HuH-7.5 (cell line): ENCODE results near the gene CSRP3.

Experiments
- DNase-seq: peaks from one replicate; pipeline ENCODE4 v3.0.0; 2011; ENCODE audit warnings: low spot score

The CSRP3 gene

GRCh38 chr11:19225581-19225980, 23.8 kb upstream of the CSRP3 start:
- DNase-seq = no peak

DNA sequence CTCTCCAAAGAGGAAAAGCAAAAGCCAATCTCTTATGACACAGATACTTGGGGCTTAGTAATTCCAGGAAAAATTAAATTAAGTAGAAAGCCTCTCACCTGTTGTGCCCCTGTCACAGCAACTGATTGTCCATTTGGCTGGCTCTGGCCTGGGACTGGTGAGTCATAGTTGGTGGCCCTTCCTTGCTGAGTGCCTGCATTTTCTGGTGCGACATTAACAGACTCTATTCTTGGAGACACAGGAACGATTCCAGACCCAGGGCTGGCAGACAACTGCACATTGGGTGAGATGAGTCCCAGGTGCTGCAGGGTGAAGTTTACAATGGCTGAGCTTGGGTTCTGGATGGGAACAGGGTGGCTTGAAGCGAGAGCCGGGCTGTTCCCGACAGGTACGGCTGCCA, 23.3 kb upstream of the CSRP3 start:
- DNase-seq = no peak

DNA sequence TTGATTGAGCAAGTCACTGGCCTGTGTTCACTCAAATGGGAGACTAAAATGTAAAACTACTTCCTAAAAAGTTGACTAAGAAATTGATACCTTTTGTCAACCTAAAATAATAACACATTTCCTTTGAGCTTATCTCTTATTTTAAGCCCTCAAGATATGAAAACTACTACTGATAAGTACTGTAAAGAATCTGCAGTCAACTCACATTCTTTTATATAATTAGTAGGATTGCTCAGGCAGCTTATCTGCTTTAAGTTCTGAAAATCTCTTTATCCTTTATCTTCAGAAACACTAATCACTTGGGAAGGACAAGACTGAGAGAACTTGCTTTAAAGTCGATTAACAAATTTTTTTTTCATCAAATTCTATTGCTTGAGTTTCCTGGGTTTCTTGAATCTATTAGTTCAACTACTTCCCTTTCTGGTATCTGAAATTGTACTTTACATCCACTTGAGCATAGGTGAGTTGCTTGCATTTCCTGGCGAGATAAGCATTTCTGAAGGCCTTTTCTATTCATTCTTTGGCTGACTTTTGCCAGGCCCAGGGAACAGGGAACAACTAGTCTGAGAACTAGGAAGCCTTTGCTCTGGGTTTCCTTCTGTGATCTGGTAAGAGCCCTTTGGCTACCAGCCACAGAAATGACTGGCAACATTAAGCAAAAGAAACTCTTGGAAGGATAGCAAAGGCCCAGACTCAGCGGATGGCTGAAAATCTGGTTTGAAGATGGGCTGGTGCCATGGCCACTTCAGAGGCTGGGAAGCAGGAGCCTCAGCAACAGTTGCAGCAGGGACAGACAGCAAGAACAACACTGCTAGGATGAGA, 19.3 kb upstream of the CSRP3 start:
- DNase-seq = no peak

DNA sequence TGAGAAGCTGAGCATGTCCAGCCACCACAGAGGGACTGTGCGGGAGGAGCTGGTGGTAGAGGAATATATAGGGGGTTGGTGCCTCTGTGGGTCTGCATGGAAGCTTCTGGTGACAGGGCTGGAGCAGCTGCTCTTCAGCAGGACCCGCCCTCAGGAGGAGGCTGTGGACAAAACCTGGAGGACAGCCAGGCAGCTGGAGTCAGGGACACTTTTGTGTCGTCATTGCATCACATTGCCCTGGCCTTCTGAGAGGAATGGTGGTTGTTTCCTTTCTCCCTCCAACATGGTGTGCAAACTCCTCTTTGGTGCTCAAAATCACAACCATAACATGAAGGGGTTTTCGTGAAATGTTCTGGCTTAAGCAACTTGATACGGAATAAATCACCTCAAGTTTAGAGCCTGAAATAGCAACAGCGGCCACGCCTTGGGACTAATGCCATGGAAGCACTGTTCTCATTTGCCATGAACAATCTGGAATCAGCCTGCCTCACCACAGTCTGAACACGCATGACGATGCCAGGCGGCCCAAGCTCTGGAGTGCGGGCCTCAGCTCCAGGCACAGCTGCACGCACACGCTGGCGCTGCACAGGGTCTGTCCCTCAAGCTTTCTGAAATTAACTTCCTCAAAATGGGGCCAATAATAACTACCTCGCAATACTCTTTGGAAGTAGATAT, 17.1 kb upstream of the CSRP3 start:
- DNase-seq = no peak

GRCh38 chr11:19218216-19218615, 16.4 kb upstream of the CSRP3 start:
- no peak for DNase-seq

DNA sequence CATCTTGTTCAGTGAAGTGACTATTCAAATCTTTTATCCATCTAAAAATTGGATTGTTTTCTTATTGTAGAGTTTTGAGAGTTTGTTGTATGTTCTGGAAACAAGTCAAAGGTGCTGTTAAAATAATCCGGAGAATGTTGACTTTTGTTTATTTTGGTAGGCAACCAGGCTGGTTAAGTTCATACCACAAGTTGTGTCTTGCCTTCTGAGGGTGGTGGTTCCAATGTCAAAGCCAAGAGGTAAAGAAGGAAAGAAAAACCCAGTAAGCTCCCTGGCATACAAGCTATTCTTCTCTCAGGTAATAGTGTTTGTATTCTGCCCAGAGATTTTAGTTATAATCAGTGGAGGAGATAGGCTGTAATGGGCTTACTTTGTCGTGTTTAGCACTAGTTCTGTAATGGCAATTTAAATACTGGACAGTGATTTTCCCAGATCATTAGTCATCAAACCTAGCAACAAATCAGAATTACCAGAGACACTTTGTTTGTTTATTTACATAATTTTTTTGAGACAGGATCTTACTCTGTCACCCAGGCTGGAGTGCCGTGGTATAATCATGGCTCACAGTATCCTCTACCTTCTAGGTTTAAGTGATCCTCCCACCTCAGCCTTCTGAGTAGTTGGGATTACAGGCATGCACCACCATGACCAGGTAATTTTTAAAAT, 15.1 kb upstream of the CSRP3 start:
- DNase-seq = no peak

DNA sequence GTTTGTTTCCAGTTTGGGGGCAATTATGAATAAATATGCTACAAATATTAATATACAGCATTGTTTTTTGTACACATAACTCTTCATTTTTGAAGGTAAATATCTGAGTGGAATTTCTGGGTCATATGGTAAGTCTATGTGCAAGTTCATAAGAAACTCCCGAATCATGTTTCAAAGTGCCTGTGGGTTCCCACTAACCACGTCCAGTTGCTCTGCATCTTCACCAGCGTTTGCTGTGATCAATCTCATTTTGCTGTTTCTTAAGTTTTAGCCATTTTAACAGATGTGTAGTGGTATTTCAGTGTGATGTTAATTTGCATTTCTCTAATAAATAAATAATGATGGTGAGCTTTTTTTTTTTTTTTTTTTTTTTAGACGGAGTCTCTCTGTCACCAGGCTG, 14.2 kb upstream of the CSRP3 start:
- DNase-seq = no peak

DNA sequence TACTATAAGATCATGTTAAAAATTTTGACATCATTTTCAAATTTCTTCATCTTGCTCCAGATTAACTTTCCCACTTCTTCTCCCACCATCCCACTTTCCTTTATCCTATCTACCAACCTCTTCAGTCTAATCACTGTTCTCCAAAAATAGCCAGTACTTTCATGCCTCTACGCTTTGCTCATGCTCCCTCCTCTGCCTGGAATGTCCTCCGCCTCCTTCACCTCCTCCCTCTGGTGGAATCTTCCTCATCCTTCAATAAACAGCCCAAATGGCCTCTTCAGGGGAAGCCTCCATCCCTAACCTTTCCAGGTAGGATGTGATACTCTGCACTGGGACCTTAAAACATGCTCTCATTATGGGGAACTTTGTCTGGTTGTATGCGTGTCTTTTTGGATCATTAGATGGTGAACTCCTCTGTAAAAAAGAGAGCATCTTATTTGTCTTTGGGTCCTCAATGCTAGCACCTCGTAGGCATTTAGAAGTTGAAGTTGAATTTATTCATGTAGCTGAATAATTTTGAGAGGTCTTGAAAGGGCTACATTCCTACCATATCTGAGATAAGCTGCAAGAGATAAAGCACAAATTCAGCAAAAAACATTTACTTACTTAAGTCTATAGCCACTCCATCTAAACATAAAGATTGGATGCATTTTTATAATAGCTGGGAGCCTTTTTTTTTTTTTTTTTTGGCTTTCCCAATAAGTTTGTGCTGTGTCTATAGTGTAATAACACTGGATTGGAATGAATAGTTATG, 8.0 kb upstream of the CSRP3 start:
- DNase-seq = no peak

DNA sequence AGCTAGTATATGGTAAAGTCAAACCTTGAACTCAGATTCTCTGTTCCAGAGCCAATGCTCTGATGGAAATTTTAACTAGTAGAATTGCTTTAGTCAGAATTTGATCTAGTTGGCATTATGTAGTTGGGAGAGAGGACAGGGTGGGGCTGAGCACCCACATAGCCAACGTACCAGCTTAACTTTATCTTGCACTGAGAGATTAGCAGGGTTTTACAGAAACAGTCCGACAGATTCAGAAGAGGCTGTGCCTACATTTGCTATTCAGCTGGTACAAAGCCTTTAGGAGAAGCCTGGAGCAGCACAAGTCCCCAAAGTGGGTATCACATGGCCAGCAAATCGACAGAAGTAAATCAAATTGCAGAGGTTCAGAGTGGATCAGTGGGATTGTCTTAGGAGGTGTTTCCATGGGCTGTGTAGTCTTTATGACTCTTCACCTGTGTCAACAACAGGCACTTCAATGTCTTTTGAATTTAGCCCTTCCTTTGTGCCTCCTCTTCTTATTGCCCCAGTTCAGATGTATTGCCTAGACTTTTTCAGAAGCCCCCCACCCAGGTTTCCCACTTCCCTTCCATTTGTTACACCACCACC, 7.3 kb upstream of the CSRP3 start:
- DNase-seq = no peak

DNA sequence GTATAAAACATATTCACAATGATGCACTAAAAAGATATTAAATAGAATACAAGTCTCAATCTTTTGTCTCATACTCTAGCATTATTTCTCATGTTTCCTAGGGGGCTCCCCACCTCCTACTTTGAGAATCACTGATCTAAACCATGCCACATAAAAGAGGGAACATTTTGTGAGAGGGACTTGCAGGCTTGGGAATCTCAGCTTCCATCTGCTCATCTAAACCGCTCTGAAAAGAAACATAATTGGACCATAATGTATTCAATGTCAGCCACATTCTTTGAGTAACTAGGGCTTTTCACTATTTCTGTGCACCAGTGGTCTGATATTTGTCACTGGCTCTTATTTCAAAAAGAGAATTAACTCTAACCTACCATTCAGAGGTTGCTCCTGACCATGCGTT, 6.4 kb upstream of the CSRP3 start:
- DNase-seq = no peak

DNA sequence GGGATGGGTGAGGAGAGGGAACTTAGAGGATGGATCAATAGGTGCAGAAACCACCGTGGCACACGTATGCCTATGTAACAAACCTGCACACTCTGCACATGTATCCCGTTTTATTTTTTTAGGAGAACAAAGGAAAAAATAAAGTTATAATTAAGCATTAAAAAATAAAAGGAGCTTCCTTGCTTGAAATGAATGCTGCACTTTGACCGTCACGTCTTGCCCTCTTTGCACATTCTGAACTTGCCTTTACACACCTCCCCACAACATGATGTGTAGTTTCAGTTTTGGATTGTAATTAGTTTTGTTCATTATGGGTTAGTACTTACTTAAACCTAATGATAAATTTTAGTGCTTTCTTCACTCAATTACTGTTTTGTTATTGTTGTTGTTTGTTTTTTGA, 3.1 kb upstream of the CSRP3 start:
- DNase-seq = no peak

- no peak for DNase-seq
These were observed 1.2 kb downstream of the CSRP3 start for GRCh38 chr11:19200410-19201201.

DNA sequence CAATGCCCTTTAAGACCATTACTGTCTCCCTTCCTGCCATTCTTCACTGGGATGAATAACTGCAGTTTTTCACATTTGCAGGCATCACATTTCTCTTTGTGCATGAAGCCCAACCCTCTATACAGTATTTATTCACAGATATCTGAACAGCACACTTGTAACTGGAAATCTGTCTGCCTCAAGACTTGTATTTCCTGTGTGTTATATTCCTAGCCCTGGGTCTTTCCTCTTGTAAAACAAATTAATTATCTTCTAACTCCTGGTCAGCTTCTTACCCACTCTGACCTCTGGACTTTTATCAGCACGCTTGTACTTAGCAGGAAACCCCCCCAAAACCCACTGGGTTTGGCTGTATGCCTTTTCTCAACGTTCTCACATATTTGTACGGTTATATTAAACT, 2.0 kb downstream of the CSRP3 start:
- DNase-seq = no peak

GRCh38 chr11:19199048-19199447, 2.7 kb downstream of the CSRP3 start:
- no peak for DNase-seq

DNA sequence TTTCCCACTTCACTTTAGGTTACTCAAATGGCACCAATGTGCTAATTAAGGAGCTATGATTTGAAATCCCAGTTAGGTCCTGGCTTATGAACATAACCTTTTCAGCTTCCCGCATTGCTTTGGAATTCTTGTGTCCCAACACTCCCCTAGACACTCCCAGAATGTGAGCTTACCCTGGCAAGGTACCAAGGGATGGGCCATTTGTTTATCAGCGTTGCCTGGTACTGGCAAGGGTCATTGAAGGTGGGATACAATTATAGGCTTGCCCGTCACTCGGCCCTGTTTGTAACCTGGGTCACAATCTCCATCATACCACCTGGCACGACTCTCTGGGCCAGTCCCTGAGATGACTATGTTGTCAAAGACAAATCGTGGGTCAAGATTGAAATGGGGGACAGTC, 5.4 kb downstream of the CSRP3 start:
- DNase-seq = no peak

- DNase-seq = no peak
These were observed 7.0 kb downstream of the CSRP3 start for GRCh38 chr11:19194620-19195308.

DNA sequence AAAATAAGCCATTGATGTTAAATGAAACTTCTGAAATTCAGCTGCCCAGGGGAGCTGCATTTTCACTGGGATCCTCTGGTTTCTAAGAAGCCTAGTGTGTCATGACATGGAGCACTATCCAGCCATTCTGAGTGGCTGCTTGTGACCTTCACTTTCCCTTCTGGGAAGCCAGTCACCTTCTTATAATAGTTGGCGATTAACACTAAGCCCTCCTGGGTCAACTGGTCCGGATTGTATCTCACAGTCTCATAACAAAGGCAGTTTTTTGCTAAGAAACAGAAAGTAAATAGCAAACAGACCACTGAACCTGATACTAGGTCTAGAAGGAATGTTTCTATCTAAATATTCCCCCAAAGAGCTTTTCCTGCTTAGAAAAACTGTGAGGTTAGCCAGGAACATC, 7.9 kb downstream of the CSRP3 start:
- no peak for DNase-seq

DNA sequence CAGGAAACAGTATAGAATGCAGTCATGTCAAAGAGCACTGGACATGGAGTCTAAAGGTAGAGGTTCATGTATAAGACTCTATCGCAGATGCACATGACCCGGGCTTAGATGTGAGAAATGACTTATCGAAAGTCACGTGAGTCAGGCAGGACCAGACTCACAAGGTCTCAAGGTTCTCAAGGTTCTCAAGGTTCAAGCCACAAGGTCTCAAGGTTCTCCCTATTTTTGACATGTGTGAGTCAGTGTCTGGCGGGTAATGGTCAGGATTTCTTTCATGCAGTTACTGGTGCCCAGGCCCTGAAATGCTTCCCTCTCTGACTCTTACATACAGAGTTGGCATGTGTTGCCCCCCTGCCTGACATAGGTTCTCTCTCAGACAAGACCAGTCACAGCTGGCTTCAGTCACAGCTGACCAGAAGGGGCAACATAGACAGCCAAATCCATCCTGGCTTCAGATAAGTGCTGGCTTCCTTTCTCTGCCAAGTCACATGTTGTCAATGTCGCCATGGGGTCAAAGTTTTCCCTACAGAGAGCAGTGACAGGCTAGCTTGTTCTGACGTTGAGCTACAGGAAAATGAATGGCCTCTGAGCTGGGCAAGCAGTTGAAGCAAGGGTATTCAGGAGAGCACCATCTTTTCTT, 10.1 kb downstream of the CSRP3 start:
- no peak for DNase-seq

GRCh38 chr11:19187833-19188258, 13.9 kb downstream of the CSRP3 start:
- DNase-seq = no peak
